ENCODE measurements around the gene ZMIZ1.

Gene ZMIZ1

DNA sequence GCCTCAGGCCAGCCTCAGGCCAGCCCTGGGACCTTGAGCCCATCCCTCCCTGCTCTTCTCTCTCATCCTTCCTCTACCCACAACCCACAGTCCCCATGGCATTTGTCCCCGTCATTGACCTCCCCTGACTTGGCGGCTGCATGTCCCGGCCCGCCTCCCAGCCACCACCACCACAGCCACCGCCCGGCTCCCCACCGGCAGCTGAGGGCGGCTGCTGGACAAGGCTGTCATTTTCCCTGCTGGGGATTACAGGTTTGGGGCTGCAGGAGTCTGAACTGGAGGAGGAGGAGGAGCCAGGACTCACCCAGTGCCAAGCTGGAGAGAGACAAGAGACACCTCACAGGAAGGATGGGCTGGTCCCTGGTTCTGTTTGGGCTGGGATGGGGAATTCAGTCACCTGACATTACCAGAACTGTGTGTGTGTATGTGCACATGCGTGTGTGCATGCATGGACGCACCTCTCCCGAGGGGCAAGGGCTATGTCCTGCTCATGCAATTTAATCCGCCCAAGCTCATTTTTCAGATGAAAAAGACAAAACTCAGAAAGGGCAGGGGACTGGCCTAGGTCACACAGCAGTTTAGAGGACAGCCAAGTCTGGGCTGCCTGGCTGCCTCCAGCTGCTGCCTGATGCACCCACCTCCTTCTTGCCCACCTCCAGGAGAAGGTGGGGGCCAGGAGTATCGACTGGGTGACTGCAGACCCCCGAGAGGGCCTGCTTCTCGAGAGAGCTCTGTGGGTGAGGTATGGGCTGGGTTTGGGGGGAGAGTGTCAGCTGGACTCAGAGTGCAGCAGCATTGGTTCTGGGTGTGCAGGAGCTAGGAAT lies 113.1 kb downstream of the ZMIZ1 start:
- TF ChIP-seq, protein P1, sequence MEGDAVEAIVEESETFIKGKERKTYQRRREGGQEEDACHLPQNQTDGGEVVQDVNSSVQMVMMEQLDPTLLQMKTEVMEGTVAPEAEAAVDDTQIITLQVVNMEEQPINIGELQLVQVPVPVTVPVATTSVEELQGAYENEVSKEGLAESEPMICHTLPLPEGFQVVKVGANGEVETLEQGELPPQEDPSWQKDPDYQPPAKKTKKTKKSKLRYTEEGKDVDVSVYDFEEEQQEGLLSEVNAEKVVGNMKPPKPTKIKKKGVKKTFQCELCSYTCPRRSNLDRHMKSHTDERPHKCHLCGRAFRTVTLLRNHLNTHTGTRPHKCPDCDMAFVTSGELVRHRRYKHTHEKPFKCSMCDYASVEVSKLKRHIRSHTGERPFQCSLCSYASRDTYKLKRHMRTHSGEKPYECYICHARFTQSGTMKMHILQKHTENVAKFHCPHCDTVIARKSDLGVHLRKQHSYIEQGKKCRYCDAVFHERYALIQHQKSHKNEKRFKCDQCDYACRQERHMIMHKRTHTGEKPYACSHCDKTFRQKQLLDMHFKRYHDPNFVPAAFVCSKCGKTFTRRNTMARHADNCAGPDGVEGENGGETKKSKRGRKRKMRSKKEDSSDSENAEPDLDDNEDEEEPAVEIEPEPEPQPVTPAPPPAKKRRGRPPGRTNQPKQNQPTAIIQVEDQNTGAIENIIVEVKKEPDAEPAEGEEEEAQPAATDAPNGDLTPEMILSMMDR (conservative IDR thresholded peaks at IDR 0.05; ENCODE audit: control insufficient read depth, insufficient read depth, low read depth, low read length): no peak
- no peak for DNase-seq (ENCODE audit: low read depth)
- H3K4me3 ChIP-seq (ENCODE audit: control insufficient read depth, low read depth, low read length): no peak overlapping the region

DNA sequence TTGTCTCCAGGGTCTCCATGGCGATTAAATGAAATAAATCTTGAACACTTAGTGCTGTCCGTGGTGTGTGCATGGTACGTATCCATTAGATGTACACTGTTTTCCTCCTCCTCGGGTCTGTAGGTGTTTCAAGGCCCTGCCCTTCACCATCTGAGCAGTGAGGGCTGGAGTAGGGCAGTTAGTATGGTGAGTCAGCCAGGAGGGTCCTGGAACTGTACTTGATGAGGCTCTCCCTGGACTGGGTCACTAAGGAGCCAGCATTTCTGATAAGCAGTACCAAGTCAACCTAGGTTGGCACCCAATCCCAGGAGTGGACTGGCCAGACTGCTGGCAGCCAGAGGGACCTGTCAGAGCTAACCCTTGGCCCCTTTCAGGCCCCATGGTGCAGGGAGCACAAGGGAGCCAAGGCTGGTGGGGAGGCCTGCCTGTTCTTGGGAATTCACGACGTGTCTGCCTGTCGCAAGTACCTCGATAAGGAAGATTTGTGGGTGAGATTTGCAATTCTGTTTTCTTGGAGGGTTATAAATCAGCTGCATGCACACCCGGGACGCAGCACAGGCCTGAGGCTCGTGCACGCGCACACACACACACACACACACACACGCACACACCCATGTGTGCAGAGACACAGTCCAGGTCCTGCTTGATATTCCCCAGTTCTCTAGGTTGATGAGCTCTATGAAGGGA lies 114.2 kb downstream of the ZMIZ1 start:
- TF ChIP-seq, protein P1 (conservative IDR thresholded peaks at IDR 0.05; ENCODE audit: control insufficient read depth, insufficient read depth, low read depth, low read length): no peak
- no peak for DNase-seq (ENCODE audit: low read depth)
- no peak overlapping the region for H3K4me3 ChIP-seq (ENCODE audit: control insufficient read depth, low read depth, low read length)

DNA sequence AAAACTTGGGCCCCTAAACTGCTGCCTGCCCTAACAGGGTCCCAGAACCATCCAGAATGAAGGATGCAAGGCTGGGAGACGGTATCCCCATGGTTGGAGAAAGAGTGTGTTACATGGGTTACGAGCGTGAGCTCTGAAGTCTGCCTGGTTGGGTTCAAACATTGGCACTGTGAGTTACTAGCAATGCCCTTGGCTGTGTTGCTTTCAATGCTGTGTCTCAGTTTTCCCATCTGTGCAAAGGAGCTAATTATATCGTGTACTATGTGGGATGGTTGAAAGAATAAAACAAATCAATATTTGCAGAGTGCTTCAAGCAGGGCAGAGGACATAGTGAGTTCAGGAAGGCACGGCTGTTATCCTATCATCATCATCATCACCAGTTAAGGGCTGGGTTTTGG lies 114.7 kb downstream of the ZMIZ1 start:
- no peak overlapping the region for H3K4me3 ChIP-seq (ENCODE audit: control insufficient read depth, low read depth, low read length)
- no peak for DNase-seq (ENCODE audit: low read depth)
- TF ChIP-seq, protein P1 (conservative IDR thresholded peaks at IDR 0.05; ENCODE audit: control insufficient read depth, insufficient read depth, low read depth, low read length): no peak

DNA sequence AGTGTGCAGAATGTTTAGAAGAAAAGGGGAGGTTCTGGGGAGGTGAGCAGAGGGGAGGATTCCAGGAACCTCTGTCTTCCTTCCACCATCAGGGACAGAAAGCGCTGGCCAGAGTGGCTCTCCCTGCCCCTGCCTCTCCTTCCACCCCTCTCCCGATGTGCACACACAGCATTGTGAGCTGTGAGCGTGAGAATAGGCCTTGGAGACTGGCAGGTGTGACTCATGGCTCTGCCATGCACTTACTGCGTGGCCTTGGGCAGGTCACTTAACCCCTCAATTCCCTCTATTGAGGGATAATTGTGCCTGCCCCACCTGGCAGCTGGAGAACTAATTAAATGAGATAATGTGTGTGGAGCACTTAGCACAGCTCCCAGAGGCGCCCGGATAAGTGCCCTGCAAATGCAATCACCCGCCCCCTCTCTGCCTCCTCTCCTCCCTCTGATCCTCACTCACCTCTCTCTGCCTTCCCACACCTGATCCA lies 115.4 kb downstream of the ZMIZ1 start:
- TF ChIP-seq, protein P1 (conservative IDR thresholded peaks at IDR 0.05; ENCODE audit: control insufficient read depth, insufficient read depth, low read depth, low read length): no peak
- H3K4me3 ChIP-seq (ENCODE audit: control insufficient read depth, low read depth, low read length): no peak overlapping the region
- peak; percentile 72 for DNase-seq (ENCODE audit: low read depth)

DNA sequence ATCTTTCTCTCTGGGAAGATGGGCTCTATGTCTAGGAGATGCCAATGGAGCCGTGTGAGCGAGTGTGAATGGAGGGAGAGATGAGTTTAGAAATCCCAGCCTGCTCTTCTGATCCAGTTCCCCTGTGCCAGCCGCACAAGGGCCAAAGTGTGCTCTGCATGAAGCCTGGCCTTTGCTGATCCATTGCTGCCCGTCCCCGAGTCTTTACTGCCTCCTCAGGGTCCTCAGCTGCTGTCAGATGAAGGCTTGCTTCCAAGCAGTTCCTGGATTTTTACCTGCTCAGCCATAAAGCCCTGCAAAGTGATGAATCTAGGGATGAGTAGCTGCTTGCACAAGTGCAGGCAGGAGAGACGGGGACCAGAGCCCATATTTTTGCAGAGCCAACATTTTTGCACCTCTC lies 115.9 kb downstream of the ZMIZ1 start:
- H3K4me3 ChIP-seq (ENCODE audit: control insufficient read depth, low read depth, low read length): no peak overlapping the region
- TF ChIP-seq, protein P1 (conservative IDR thresholded peaks at IDR 0.05; ENCODE audit: control insufficient read depth, insufficient read depth, low read depth, low read length): no peak
- no peak for DNase-seq (ENCODE audit: low read depth)

DNA sequence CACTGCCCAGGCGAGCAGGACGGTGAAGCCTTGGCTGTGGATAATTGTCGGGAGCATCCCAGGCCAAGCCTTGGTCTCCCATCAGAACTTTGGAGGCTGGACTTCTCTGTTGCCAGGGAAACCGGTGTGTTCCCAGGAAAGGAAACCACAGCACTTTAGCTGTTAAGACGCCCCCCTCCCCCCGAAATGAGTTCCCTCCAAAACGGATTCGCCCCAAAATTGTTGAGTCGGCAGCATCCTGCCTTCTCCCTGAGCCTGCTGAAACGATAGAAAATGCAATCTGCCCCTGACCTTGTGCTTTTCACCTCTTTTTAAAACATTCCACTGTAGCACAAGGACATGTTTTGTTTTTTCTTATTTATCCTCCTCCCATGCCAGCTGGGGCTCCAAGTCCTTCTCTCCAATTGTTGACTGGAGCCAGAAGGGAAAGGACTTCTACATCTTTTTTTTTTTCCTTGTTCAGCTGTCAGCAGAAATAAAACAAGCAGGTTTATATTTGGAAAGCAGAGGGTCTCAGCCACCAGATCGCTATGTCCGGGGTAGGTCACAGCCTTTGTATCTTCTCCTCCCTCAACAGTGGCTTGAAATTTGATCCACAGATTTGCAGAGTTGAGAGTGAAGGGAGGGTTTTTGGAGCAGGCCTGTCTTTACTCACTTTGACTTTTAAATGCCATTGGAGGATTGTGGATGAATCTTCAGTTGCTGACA lies 116.5 kb downstream of the ZMIZ1 start:
- peak; percentile 54 for DNase-seq (ENCODE audit: low read depth)
- H3K4me3 ChIP-seq (ENCODE audit: control insufficient read depth, low read depth, low read length): no peak overlapping the region
- TF ChIP-seq, protein P1 (conservative IDR thresholded peaks at IDR 0.05; ENCODE audit: control insufficient read depth, insufficient read depth, low read depth, low read length): no peak
